ENCODE data around the gene RNF19B. TPM values are rescaled to one million over a fixed set of nuclear protein-coding genes. Genes with fewer than 3 reads are reported as not detected.

Gene RNF19B
- total RNA-seq, 1 experiment from 2014 or later, result 41.3 TPM

DNA sequence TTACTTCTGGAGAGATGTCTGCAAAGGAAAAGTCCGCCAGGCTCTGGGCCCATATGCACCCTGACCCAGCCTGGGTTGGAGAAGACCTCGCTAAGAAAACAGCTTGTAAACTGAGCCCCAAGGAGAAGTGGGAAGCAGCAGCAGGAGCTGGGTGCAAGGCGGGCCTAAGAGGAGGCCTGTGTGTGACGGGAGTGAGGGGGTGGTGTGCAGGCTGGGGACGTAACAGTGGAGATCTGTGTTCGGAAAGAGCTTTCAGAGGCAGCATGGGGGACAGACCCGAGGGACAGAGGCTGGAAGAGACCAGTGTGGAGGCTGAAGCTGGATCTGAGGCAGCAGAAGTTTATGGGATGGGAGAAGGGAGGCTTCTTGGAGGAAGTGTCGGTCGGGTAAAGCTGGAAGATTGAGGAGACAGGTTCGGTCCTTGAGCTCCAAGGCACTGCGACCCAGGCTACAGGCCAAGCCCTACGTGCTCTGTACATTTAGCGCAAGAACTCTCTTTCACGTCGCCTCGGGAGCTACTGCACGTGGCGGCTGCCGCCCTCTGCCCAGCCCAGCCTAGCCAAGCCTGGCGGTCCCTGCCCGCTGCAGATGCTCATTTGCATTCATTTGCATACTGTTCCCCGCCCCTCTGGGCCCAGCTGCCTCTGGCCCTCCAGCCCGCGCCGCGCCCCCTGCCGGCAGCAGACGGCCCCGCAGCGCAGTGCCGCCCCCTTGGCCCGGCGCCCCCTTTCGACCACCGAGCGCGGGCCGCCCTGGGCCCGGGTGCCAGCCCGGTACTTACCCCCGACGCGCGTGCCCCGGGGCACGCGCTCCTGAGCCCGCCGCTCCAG is 72.0 kb downstream of the RNF19B start:
- TF ChIP-seq, protein P1, sequence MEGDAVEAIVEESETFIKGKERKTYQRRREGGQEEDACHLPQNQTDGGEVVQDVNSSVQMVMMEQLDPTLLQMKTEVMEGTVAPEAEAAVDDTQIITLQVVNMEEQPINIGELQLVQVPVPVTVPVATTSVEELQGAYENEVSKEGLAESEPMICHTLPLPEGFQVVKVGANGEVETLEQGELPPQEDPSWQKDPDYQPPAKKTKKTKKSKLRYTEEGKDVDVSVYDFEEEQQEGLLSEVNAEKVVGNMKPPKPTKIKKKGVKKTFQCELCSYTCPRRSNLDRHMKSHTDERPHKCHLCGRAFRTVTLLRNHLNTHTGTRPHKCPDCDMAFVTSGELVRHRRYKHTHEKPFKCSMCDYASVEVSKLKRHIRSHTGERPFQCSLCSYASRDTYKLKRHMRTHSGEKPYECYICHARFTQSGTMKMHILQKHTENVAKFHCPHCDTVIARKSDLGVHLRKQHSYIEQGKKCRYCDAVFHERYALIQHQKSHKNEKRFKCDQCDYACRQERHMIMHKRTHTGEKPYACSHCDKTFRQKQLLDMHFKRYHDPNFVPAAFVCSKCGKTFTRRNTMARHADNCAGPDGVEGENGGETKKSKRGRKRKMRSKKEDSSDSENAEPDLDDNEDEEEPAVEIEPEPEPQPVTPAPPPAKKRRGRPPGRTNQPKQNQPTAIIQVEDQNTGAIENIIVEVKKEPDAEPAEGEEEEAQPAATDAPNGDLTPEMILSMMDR (IDR thresholded peaks at IDR 0.05; ENCODE audit: unreplicated experiment), result peak; percentile 25
- intact Hi-C loops (cut with micrococcal nuclease), result no loop called here
- BruUV-seq (replicated peaks), result no TSS peak
- CTCF ChIA-PET, result interaction anchor here (0.7 to 1.9 kb wide), 4 partner anchors 16 to 196 kb away, joined by 3 to 9 read pairs (median 4); no protein-coding TSS in a partner anchor
- Mint-ChIP-seq H3K27me3 (ENCODE audit: insufficient read depth, unreplicated experiment) (peaks cover 44% of the 10 kb centered on the region), H3K36me3 (ENCODE audit: insufficient read depth, unreplicated experiment) (no peaks in the 10 kb centered on the region), H3K9me3 (ENCODE audit: unreplicated experiment) (no peaks in the 10 kb centered on the region), H3K27ac (ENCODE audit: low read depth, unreplicated experiment) (no peak overlapping the region), H3K4me1 (ENCODE audit: insufficient read depth, unreplicated experiment) (no peaks in the 10 kb centered on the region), H3K4me3 (ENCODE audit: unreplicated experiment) (no peak overlapping the region)
- POLR2A ChIA-PET, result interaction anchor here (0.7 kb wide), 1 partner anchor 14 kb away, joined by 3 read pairs; no protein-coding TSS in a partner anchor
- no peak for DNase-seq (ENCODE audit: unreplicated experiment)

DNA sequence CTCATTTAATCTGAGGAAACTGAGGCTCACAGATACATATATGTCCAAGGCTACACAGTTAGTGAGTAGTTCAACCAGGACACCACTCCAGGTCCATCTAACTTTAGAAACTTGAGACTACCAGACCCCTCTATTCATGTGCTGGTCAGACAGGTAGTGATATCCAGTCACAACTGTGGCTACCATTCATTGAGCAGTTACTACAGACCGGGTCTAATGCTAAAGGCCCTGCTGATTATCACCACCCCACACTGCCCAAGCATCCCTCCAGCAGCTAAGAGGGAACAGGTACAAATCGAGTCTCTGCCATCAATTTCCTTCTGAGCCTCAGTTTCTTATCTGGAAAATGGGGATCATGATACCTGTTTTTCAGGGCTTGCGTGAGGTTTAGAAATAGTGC is 73.0 kb downstream of the RNF19B start:
- no peak for DNase-seq (ENCODE audit: unreplicated experiment)
- H3K4me3 Mint-ChIP-seq (ENCODE audit: unreplicated experiment), result no peak overlapping the region
- ChIA-PET CTCF (interaction anchor here (1.9 kb wide), 1 partner anchor 15 kb away, joined by 9 read pairs; no protein-coding TSS in a partner anchor), POLR2A (no interaction called here)
- H3K9me3 Mint-ChIP-seq (ENCODE audit: unreplicated experiment), result no peaks in the 10 kb centered on the region
- H3K27ac Mint-ChIP-seq (ENCODE audit: low read depth, unreplicated experiment), result no peak overlapping the region
- peaks cover 54% of the 10 kb centered on the region for H3K27me3 Mint-ChIP-seq (ENCODE audit: insufficient read depth, unreplicated experiment)
- BruUV-seq (replicated peaks), result no TSS peak
- H3K4me1 Mint-ChIP-seq (ENCODE audit: insufficient read depth, unreplicated experiment), result no peaks in the 10 kb centered on the region
- H3K36me3 Mint-ChIP-seq (ENCODE audit: insufficient read depth, unreplicated experiment), result no peaks in the 10 kb centered on the region
- intact Hi-C loops (cut with micrococcal nuclease), result no loop called here
- TF ChIP-seq, protein P1 (IDR thresholded peaks at IDR 0.05; ENCODE audit: unreplicated experiment), result no peak

DNA sequence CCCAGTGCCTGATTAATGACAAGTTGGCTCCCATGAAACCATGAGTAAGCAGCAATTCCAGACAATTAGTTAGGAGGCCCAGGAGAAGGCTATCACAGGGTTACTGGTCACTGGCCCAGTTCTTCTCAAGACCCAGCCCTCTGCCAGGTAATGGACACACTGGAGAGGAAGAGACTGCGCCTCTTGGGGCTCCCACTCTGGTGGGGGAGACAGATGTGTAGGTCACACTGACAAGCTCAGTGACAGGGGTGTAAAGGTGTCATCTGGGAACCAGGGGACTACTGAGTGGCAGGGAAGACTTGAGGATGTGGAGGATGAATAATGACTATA is 73.4 kb downstream of the RNF19B start:
- BruUV-seq (replicated peaks), result no TSS peak
- Mint-ChIP-seq H3K27ac (ENCODE audit: low read depth, unreplicated experiment) (no peak overlapping the region), H3K4me3 (ENCODE audit: unreplicated experiment) (no peak overlapping the region), H3K27me3 (ENCODE audit: insufficient read depth, unreplicated experiment) (peaks cover 55% of the 10 kb centered on the region), H3K9me3 (ENCODE audit: unreplicated experiment) (no peaks in the 10 kb centered on the region), H3K36me3 (ENCODE audit: insufficient read depth, unreplicated experiment) (no peaks in the 10 kb centered on the region), H3K4me1 (ENCODE audit: insufficient read depth, unreplicated experiment) (no peaks in the 10 kb centered on the region)
- intact Hi-C loops (cut with micrococcal nuclease), result no loop called here
- TF ChIP-seq, protein P1 (IDR thresholded peaks at IDR 0.05; ENCODE audit: unreplicated experiment), result no peak
- DNase-seq (ENCODE audit: unreplicated experiment), result no peak
- POLR2A ChIA-PET, result no interaction called here
- CTCF ChIA-PET, result no interaction called here

DNA sequence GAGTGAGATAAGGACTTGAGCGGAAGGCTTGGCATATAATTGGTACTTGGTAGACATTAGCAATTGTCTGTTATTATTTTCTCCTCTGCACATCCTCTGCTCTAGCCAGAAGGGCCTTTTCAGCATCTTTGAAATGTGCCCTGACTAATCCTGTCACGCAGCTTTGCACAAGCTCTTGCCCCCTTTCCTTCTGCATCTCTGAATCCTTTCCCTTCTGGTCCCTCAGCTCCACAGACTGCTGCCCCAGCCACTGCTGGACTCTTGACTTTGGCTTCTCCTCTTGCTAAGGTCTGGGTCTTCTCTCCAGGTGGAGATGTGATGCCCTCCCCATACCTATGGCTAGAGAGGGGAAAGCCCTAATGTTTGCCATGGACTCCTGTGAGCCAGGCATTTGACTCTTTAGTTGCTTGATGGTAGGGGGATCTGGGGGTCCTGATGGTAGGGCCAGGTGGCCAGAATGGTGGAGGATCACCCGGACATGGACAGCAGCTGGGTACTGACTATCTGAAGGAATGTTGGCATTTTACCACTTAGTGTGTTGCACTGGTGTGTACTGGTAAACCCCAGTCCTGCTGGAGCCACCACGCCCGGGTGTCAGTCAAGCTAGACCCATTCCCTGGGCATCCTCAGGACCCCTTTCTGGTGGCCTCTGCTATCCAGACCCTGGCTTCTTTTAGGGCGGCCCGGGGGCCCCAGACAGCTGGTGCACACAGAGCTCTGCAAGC is 73.9 kb downstream of the RNF19B start:
- BruUV-seq (replicated peaks), result no TSS peak

More for the DNA sequence above, 73.9 kb downstream of the RNF19B start:
- DNase-seq (ENCODE audit: unreplicated experiment), result no peak
- CTCF ChIA-PET, result interaction anchor here (0.7 to 1.0 kb wide), 2 partner anchors 196 to 394 kb away, joined by 3 to 4 read pairs; no protein-coding TSS in a partner anchor
- TF ChIP-seq, protein P1 (IDR thresholded peaks at IDR 0.05; ENCODE audit: unreplicated experiment), result no peak
- Mint-ChIP-seq H3K4me3 (ENCODE audit: unreplicated experiment) (no peak overlapping the region), H3K27ac (ENCODE audit: low read depth, unreplicated experiment) (no peak overlapping the region), H3K4me1 (ENCODE audit: insufficient read depth, unreplicated experiment) (no peaks in the 10 kb centered on the region), H3K27me3 (ENCODE audit: insufficient read depth, unreplicated experiment) (peaks cover 57% of the 10 kb centered on the region), H3K36me3 (ENCODE audit: insufficient read depth, unreplicated experiment) (no peaks in the 10 kb centered on the region), H3K9me3 (ENCODE audit: unreplicated experiment) (no peaks in the 10 kb centered on the region)
- intact Hi-C loops (cut with micrococcal nuclease), result no loop called here
- POLR2A ChIA-PET, result interaction anchor here (0.6 kb wide), 1 partner anchor 197 kb away, joined by 3 read pairs; no protein-coding TSS in a partner anchor

Data from MCF 10A (cell line).